Measurements from ENCODE around the gene ZNRF2.

GRCh38 chr7:30304177-30304884 lies 19.9 kb downstream of the ZNRF2 start:
- no peak for TF ChIP-seq POLR2AphosphoS5 (IDR thresholded peaks at IDR 0.05)
- no peak for TF ChIP-seq CTCF (IDR thresholded peaks at IDR 0.05)
- TF ChIP-seq EP300 (IDR thresholded peaks at IDR 0.05), result no peak
- TF ChIP-seq POLR2A (IDR thresholded peaks at IDR 0.05), result no peak
